ENCODE data around the gene KCNIP4.

KCNIP4 gene

DNA sequence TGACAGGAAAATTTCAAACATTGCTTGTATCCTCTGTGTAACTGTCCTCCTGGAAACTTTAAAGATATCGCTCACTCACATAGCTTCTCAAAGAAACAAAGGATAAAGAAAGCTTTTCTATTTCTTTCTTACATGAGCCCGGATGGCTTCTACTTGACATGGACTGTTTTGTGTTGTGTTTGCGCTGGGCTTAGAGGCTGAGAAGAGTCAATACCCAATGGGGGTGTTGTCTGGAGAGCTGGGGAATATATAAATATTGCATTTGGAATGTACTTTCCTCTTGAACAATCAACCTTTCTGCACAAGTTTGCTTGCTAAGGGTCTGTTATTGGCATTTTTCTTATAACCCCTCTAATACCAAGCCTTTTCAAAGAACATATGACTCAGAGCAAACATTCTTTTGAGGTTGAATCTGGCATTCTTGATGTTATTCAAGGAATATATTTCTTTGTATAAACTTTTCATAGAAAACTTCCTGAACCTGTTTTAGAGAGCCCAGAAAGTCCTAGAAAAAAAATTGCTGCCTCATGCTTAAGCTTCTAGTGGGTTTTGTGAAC, 916.4 kb downstream of the KCNIP4 start:
- no peak for DNase-seq (ENCODE audit: low read depth, low spot score)
- no peak overlapping the region for H3K27ac ChIP-seq

DNA sequence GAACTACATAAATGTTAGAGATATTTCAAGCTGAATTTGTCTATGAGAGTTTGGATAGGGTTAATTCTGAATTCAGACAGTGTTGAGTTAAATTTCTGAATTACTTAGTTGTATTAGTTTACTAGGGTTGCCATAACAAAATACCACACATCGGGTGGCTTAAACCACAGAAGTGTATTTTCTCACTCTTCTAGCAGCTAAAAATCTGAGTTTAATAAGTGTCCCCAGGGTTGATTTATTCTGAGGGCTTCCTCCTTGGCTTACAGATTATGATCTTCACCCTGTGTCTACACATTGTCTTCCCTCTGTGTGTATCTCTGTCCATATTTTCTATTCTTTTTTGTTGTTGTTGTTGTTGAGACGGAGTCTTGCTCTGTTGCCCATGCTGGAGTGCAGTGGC, 929.8 kb downstream of the KCNIP4 start:
- DNase-seq (ENCODE audit: low read depth, low spot score), result no peak
- H3K27ac ChIP-seq, result no peak overlapping the region

DNA sequence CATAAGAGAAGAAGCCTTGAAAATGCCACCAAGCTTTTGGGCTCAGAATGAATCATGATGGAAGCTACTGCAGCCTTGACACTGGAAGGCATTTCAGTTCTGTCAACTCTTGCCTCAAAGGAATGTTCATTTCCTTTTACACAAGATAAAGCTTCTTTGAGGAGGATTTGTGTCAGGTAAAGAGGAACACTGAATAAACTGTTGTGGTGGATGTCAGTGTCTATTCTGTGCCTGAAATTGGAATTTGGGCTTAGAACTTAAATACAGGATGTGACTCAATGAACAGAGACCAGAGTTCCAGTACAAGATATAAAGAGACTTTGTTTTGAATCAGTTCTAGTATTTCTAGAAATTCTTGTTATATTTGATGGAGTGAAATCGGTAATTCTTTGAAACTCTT, 935.1 kb downstream of the KCNIP4 start:
- peak overlapping the region; percentile 23 for H3K27ac ChIP-seq
- no peak for DNase-seq (ENCODE audit: low read depth, low spot score)

DNA sequence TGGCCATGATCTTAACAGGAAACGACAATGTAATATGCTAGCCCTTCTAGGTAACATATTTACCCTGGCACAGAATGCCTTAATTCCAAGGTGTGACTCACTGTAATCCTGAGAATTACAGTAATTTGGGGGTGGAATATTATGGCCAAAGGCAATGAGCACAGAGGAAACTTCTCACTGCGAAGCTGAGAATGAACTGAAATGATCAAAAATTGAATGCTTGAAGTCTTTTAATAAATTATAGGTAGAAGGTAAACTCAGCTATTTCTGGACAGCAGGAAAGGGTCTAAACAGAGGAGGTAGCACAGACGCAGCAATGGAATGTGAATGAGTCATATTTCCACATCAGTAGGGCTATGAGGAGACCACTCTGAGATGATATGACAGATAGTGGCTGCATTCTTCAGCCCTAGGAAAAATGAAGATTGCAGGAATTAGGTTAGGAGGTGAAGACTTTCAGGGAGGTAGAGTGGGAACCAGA, 935.7 kb downstream of the KCNIP4 start:
- DNase-seq (ENCODE audit: low read depth, low spot score), result no peak
- peak overlapping the region; percentile 23 for H3K27ac ChIP-seq

DNA sequence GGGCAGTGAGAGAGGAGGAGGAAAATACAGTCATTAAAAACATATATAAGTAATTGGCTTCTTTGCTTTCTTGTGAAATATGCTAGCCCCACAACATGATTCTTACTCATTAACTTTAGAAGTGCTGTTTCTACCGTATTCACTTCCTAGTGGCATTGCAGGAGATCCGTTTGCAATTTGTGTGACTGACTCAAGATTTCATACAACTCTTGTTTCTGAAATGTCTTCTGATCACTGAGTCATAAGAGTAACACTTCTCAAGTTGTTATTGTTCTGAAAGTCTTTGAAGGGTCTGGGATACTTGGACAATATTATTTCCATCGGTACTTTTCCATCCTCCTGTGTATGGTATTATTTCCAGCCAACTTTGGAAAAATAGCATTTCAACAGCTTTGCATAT, 937.5 kb downstream of the KCNIP4 start:
- DNase-seq (ENCODE audit: low read depth, low spot score), result no peak
- no peak overlapping the region for H3K27ac ChIP-seq

DNA sequence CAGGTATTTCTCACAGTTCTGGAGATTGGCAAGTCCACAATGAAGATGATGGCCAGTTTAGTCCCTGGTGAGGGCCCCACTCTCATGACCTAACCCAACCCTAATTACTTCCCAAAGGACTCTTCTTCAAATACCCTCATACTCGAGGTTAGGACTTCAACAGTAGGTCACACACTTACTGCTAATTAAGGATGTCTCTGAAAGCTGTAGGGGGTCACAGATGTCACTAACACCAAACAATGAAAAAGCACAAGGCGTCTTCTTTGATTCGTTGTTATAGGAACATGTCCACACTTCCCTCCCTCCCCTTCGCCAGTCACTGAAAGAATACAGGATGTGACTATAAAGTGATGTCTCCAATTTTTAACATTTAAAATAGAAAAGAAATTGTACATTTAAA, 938.6 kb downstream of the KCNIP4 start:
- no peak overlapping the region for H3K27ac ChIP-seq
- no peak for DNase-seq (ENCODE audit: low read depth, low spot score)

DNA sequence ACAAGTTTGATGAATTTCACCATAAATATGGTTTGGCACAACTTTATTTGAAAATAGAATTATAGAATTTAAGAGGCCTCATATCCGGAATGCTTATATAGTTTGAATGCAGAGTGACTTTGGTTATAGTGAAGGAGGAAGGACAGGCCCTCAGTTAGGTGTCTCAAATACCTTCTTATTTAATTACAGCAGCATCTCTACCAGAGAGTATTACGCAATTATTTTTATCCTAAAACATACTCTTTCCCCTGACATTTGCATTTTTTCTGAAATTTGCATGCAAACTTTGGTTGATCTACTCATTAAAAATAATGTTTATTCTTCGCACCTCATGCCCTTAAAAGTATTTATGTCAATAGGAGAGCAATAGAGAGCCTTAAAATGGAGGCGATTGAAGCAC, 942.9 kb downstream of the KCNIP4 start:
- DNase-seq (ENCODE audit: low read depth, low spot score), result no peak
- H3K27ac ChIP-seq, result no peak overlapping the region

DNA sequence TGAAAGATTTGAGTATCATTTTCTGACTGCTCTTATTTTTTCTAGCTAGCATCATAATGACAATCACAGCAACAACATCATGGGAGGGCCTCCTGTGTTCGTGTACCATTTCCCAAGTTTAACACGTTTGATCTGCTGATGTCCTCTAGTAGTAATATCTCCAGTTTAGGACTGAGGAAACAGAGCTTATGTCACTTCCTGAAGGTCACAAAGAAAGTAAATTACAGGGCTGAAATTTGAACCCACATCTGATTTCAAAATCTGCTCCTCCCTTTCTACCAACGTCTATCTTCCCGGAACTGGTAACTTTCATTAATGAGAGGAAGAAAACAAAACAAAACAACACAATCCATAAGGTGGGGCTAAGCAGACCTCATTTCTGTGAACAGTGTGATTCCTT, 945.6 kb downstream of the KCNIP4 start:
- H3K27ac ChIP-seq, result no peak overlapping the region
- DNase-seq (ENCODE audit: low read depth, low spot score), result no peak

DNA sequence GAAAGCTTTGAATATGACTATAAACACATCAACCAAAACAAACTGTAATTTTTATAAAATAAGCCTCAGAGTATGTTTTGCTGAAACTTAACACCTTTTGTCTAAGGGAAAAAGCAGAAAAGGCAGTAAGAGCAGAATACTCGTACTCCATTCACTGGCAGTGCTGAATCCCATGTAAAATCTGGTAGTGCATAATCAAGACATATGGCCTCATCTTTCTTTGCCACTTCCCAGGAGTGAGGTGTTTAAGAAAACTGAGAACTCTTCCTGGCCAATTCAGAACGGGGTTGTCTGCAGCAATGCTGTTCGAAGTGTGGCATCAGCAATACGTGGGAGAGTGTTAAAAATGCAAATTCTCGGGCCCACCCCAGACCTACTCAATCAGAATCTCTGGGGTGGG, 946.3 kb downstream of the KCNIP4 start:
- H3K27ac ChIP-seq, result no peak overlapping the region
- no peak for DNase-seq (ENCODE audit: low read depth, low spot score)

DNA sequence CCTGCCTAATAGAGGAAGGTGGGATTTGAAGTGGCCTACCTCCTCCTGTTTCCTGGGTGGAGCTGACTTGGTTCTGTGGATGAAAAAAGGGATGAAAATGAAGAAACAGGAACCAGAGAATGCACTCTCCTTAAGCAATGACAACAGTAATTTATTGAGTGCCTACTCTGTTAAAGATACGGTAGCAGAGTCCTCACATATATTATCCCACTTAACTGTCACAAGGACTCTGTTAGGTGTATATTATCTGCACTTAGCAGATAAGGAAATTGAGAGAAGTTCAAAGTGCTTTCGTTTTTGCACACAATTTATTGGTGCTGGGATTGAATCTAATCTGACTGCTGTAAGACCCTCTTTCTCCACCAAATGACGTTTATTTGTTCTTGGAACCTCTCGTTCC, 947.1 kb downstream of the KCNIP4 start:
- no peak for DNase-seq (ENCODE audit: low read depth, low spot score)

DNA sequence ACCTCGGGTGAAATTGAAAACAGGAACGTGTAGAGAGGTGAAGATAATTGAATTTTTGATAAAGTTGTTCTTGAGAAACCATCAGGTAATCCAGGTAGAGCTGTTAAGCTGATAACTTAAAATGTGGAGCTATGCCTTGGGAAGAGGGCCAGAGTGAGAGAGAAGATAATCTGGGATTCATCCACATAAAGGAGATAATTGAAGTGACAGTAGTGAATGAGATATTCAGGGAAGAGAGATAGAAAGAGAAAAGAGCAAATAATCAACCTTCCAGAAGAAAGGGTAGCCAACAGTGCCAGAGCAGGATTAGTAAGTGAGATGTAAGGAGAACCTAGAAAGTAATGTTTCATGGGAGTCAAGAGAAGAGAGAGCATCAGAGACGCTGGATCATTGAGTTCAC, 950.7 kb downstream of the KCNIP4 start:
- H3K27ac ChIP-seq, result no peak overlapping the region

More for the DNA sequence above, 947.1 kb downstream of the KCNIP4 start:
- no peak overlapping the region for H3K27ac ChIP-seq

DNA sequence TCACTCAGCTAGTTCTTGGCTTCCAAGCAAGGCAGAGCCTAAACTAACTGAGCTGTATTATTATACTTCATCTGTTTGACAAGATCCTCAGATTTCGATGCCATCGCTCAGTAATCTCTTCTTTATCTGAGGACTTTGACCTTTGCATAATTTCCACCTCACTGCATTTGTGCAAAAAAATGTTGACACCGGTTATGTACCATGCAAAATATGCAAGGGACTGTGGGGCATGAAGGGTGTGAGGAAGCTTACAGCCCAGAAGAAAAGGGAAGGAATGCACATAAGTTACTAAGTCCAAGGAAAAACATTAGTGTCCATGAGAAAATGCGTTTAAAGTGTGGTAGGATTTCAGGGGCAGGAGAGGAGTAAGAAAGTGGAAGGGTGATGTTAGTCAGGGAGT, 953.0 kb downstream of the KCNIP4 start:
- DNase-seq (ENCODE audit: low read depth, low spot score), result no peak
- H3K27ac ChIP-seq, result no peak overlapping the region

More for the DNA sequence above, 950.7 kb downstream of the KCNIP4 start:
- DNase-seq (ENCODE audit: low read depth, low spot score), result no peak

DNA sequence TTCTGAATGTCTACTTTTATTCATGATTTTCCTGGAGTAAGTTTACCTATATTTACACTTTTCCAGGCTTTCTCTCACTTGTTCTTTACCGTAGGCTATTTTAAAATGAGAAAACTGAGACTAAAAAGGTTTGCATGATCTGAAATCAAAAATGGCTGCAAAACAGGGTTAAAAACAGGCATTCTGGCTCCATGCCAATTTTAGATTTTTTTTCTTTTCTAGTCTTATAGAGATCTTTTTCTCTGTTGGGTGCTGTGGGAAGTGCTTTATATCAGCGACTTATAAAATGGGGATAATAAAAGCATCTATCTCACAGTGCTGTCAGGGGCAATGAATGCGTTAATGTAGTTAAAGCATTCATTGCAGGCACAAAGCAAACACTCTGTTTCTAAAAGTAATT, 953.6 kb downstream of the KCNIP4 start:
- H3K27ac ChIP-seq, result no peak overlapping the region
- DNase-seq (ENCODE audit: low read depth, low spot score), result no peak

DNA sequence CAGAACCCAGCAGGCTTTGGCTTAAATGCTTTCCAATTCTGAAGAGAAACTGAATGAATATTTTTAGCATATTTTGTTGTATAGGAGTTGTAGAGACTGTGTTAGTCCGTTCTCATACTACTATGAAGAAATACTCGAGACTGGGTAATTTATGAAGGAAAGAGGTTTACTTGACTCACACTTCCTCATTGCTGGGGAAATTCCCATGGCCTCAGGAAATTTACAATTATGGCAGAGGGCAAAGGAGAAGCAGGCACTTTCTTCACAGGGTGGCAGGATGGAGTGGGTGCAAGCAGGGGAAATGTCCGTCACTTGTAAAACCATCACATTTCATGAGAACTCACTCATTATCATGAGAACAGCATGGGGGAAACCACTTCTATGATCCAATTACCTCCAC, 956.6 kb downstream of the KCNIP4 start:
- DNase-seq (ENCODE audit: low read depth, low spot score), result no peak
- no peak overlapping the region for H3K27ac ChIP-seq

DNA sequence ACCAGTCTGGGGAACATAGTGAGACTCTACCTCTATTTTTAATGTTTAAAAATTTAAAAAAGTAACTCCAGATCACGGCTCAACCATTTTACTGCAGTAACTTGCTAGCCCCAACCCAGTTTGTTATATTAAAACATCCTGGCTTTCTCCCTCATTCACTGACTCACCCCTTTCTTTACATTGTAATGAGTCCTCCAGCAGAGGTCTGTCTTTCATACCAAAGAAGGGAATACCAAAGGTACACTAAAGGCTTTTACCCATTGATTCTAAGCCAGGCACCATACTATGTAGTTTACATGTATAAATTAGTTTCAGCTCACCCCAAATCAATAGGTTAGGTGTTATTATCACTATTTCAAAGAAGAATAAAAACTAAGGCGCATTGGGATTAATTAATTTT, 961.4 kb downstream of the KCNIP4 start:
- DNase-seq (ENCODE audit: low read depth, low spot score), result no peak
- no peak overlapping the region for H3K27ac ChIP-seq

DNA sequence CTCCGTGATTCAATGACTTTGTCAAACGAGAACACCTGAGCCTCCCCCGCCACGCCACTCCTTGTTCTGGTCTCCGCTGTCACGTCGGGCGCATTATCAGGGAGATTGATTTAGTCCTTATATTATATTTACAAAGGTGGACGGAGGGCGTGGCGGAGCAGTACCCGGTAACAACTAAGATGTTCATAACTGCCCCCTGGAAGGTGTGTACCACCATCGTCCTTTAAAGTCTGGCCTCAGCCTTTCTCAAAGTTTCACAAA, 964.1 kb downstream of the KCNIP4 start:
- no peak for DNase-seq (ENCODE audit: low read depth, low spot score)
- no peak overlapping the region for H3K27ac ChIP-seq

DNA sequence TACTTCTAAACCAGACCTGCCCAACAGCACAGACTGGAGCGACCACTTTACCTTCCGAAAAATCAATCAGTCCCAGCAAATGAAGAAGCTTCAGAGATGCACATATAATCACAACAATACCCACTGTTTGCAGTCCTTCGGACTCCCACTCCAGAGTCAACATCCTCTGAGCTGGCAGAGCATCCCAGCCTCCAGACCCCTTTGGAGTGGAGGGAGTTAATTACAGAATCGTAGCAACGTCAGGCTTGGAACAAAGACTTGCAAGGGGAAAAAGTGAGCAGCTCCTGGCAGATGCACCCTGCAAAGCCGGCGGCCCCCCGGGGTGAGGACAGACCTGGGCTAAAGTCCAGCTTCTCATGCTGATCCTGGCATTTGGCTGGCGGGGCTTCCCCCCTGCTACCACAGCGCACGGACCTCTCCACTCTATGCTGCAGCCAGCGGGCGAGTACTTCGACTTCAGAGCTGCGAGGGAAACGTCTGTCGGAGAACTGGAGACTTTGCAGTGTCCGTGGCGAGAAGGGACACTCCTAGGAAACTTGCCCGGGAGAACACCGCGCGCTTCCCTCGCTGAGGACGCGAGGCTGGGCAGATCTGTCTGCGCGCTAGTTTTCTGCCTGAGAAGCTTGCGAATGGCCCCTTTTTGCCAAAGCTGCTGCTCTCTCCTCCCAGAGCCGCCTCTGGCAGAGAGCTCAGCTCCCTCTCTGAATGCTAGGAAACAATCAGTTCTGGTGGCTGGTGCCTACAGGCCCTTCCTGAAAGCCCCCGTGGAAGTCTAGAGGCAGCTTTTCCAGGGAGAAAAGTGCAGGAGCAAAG, 964.6 kb downstream of the KCNIP4 start:
- H3K27ac ChIP-seq, result no peak overlapping the region
- no peak for DNase-seq (ENCODE audit: low read depth, low spot score)

DNA sequence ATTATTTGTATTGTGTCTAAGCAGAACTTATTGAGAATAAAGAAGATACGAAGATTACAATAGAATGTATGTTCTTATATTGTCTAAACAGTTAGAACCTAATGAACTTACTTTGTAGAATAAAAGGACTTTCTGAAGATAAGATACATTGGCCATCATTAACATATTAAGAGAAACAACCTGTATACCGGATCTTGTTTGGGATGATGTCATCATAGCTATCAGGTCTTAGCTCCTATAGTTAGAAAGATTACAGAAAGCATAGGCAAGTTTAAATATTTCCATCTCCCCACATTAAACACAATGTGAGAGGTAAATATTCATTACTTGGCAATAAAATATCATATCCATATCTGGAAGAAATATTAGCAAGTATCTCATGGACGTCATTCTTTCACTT, 966.0 kb downstream of the KCNIP4 start:
- no peak for DNase-seq (ENCODE audit: low read depth, low spot score)
- no peak overlapping the region for H3K27ac ChIP-seq

DNA sequence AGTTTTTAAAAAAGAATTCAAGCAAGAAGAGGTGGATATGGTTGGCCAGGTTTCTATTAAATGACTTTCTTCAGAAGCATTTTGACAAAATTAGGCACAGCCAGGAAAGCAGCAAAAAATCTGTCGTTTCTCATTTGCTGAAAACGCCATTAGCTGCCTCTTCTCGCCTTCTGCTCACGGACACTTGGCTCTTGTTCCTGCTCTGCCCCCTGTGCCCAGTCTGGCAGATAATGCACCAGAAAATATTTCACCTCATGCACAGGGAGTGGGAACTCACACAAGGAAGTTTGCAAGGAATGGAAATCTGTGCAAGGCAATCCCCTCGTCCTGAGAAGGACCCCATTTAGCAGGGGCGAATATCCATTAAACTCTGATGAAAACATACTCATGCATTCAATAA, 988.3 kb downstream of the KCNIP4 start:
- no peak for DNase-seq (ENCODE audit: low read depth, low spot score)
- H3K27ac ChIP-seq, result no peak overlapping the region

DNA sequence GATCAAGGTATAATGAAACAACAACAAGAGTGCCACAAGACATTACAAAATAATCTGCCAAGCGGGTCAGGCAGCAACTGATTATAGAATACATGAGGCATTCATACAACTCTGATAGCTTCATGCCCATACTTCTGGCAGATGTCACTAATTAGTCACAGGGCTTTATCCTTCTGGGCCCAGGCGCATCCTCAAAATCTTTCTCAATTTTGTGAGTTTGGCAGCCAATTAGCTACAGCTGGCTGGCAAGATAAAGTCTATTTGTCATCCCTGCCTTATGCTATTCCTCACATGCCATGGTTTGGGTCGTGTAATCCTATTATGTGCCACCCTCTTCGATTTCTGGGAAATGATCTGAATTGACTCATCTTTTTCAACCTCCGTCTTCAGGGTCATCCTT, 994.0 kb downstream of the KCNIP4 start:
- H3K27ac ChIP-seq, result no peak overlapping the region
- DNase-seq (ENCODE audit: low read depth, low spot score), result no peak

DNA sequence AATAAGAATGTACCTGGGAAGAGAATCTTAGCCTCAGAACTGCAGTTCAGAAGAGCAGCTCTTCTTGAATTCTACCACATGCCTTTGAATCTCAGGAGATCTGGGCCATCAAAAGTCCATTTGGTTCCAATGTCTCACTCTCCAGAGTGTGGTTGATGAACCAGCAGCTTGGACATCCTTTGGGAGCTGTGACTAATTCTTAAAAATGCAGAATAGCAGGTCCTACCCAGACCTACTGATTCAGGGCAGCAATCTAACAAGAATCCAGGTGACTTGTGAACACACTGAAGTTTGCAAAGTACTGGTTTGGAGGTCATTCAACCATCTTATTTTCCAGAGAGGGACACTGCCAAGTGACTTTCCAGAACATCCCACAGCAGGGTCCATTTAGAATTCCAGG, 1003.6 kb downstream of the KCNIP4 start:
- peak; percentile 18 for DNase-seq (ENCODE audit: low read depth, low spot score)
- H3K27ac ChIP-seq, result no peak overlapping the region

DNA sequence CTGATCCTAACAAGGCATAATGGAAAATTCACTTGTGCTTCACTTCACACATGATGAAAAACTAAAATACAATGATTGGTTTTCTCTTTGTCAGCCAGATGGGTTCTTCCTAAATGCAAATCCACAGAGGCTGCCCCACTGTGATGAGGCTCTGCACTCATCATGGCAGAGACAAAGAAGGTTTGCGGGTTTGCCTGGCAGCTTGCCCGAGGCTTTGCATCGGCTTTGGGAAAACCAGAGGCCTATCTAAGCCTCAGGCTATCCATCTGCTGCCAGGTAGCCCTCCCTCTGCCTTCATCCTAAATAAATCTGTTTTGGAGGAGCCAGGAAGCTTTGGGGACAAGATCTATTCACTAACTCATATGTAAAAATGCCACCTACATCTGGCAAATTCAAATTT, 1004.1 kb downstream of the KCNIP4 start:
- no peak overlapping the region for H3K27ac ChIP-seq
- DNase-seq (ENCODE audit: low read depth, low spot score), result no peak
